GM19467 (cell line): ENCODE measurements around the gene TM7SF2.
A peak's percentile ranks its signal among the peaks of the same experiment; 100 is the strongest.
"Not testable (repeated sequence)": the region's sequence is repeated elsewhere in the genome, so short reads cannot be mapped to it uniquely, and the experiment has no call there.

ENCODE experiments used
- ATAC-seq: cut with Tn5 transposase; IDR thresholded peaks from one replicate; pipeline ENCODE4 v1.9.1; 2021; ENCODE audit warnings: mild to moderate bottlenecking, moderate library complexity; ENCODE audit not compliant: unreplicated experiment

Gene TM7SF2

DNA sequence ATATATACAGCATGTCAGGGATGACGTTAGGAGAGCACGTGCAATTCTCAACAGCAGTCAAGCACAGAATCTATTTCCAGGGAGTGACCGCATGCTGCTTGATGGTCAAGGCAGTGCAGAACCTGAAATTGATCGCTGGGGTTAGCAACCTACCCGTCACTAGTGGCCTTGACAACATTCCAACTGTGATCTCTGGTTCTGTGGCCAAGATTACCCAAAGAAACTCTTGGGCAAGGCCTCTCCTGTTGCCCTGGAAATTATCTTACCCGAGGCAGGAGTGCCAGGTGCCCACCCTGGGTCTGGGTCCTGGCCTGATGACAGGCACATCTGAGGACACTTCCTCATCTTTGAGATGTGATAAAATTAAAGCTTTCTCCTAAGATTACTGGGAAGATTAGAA lies 2.2 kb downstream of the TM7SF2 start:
- ATAC-seq: no peak

DNA sequence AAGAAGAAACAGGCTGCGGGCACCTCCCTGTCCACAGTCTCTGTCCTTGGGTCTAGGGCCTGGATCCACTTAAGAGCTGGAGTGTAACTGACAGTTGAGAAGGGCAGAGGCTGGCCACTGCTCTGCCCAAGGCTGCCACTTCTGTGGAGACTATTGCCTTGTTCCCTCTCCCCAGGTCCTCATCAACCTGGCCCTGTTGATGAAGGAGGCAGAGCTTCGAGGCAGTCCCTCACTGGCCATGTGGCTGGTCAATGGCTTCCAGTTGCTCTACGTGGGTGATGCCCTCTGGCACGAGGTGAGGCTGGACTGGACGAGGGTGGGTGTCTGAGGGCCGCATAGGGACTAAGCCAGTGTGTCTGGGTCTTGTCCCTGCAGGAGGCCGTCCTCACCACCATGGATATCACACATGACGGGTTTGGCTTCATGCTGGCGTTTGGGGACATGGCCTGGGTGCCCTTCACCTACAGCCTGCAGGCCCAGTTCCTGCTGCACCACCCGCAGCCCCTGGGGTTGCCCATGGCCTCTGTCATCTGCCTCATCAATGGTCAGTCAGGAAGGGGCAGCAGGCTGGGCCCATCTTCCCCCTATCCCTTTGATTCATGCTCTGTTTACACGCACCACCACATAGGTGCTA lies 3.0 kb downstream of the TM7SF2 start:
- ATAC-seq: no peak

DNA sequence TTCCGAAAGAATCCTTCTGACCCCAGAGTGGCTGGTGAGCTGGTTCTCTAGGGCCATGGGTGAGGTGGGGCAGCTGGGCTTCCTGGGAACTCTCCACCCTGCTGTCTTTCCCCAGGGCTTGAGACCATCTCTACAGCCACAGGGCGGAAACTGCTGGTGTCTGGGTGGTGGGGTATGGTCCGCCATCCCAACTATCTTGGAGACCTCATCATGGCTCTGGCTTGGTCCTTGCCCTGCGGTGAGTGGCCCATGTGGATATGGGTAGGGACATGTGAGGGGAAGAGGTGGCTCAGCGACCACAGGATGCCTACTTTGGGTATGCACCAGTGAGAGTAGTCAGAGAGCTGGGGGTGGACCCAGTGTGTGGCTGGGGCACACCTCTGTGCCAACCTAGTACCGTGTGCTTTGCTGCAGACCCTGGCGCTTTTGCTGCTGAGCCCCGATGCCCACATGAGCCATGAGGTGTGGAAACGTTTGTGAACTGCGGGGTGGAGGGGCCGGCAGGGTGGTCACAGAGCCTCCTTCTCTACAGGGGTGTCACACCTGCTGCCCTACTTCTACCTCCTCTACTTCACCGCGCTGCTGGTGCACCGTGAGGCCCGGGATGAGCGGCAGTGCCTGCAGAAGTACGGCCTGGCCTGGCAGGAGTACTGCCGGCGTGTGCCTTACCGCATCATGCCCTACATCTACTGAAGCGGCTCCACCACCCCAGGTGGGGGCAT lies 3.9 kb downstream of the TM7SF2 start:
- ATAC-seq: no peak

DNA sequence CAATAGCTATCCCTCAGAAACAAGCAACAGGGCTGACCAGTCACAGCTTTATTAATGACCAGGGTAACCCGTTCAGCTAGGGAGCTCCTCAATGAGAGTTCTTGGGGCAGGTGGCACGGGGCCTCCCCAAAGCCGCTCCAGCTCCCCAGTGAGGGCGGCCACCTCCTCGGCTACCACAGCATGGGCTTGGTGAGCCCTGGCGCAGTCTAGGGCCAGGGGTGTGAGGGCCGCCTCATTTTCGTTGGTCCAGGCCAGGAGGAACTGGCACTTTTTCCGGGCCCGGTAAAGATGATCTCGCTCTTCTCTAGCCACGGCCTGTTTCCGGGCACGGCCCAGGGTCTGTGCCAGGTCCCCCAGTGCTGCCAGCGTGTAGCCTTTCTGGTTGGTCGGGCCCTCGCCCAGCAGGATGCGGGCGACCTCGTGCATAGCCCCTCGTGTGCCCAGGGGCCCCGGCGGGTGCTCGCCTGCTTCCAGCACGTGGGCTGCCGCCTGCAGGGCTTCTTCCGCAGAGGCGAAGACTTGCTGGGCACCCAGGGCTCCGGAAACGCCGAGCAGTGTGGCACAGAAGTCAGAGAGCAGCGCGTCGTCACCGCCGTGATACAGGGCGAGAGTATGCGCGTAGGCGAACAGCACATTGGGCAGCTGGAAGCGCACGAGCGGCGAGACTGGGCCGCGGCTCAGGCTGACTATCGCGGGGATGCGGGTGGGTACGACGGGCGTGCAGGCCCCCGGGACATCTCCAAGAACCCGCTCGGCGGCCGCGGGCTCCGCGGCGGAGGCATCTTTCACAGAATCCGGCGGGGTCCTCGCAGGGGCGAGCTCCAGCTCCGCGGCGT lies 4.9 kb downstream of the TM7SF2 start:
- ATAC-seq: no peak

DNA sequence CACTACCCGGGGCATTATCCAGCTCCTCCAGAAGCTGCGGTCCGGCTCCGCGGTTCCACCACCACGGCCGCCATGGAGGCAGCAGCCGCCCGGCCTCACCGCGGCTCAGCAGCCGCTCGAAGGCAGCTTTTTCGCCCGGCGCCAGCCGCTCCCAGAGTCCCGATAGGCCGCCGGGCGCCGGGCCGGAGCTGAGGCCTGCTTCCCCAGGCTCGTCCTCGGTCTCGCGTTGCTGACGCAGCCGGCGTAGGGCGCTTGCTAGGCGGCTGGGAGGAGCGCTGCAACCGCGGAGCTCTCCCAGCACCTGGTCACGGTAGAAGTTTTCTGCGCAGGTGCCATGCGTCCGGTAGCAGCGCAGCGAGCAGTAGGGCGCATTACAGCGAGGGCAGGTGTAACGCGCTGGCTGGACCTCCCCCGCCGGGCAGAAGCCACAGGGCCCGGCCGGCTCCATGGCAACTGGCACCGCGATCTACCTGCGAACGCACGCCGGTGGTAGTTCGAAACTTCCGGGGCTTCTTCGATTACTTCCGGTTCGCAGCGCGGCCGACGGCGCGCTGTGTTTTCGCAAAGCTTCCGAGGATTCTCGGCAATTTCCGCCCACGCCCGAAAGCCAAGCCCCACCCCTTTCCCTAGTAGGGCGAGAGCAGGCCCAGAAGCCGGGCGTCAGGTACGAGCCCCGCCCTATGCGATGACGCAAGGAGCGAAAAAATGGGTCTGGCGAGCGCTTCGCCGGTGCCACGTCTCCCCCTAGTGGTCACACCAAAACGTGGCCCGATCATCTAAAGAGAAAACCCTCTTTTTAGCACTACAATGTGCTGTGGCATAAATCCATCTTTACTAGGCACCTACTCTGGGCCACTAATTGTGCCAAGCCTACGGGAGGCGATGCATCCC lies 5.8 kb downstream of the TM7SF2 start, which contains the start of gene ZNHIT2:
Gene ZNHIT2, minus strand, starts transcription at position 496 of the 891 bp plus-strand sequence. Its CDS starts 48 bp downstream, at position 448.
- peak; percentile 49 for ATAC-seq

DNA sequence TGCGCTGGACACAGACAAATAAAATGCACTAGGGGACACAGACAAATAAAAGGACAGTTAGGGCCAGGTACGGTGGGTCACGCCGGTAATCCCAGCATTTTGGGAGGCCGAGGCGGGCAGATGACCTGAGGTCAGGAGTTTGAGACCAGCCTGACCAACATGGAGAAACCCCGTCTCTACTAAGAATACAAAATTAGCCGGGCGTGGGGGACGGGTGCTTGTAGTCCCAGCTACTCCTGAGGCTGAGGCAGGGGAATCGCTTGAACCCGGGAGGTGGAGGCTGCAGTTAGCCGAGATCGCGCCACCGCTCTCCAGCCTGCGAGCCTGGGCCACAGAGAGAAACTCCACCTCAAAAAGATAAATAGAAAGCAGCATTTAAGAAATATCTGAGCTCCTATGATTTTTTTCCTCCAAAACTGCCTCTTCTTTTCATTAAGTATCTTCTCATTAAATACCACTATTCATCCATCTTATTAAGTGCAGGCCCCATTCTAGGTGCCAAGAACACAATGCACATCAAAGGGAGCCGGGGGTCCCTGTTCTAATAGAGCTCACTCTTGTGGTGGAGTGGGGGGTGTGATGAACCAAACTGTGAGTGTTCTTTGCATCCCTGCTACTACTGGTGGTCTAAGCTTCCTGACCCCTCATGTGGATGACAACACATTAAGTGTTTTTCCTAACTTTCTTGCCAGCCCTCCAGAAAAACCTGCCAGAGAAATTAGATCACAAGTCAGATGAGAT lies 6.6 kb downstream of the TM7SF2 start:
- ATAC-seq: no peak

DNA sequence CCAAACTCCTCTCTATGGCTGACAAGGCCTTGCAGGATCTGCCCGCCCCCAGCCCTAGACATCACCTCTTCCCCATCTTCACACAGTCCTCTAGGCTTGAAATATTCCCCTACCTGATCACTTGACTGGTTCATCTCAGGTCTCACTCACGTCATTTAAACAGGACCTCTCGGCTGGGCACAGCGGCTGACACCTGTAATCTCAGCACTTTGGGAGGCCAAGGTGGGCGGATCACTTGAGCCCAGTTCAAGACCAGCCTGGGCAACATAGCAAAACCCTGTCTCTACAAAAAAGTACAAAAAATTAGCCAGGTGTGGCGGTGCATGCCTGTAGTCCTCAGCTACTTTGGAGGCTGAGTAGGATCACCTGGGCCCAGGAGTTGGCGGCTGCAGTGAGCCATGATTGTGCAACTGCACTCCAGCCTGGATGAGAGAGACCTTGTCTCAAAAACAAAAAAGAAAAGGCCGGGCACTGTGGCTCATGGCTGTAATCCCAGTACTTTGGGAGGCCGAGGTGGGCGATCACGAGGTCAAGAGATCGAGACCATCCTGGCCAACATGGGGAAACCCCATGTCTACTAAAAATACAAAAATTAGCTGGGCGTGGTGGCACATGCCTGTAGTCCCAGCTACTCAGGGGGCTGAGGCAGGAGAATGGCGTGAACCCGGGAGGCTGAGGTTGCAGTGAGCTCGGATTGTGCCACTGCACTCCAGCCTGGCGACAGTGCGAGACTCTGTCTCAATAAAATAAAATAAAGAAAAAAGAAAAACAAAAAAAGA lies 7.4 kb downstream of the TM7SF2 start:
- not testable (repeated sequence) for ATAC-seq

DNA sequence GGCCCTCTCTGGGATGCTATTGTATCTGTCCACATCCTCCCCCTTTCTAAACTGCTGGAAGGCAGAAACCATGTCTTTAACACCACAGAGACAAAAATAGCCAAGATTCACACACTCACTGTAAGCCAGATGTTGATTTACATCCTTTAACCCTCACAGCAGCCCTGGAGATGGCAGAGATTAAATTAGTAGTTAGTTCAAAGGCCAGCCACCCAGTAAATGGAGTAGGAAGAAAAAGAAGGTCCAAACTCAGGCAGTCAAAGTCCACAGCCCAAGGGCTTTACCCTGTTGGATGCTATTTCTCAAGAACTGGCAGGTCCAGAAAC lies 8.0 kb downstream of the TM7SF2 start:
- ATAC-seq: no peak

DNA sequence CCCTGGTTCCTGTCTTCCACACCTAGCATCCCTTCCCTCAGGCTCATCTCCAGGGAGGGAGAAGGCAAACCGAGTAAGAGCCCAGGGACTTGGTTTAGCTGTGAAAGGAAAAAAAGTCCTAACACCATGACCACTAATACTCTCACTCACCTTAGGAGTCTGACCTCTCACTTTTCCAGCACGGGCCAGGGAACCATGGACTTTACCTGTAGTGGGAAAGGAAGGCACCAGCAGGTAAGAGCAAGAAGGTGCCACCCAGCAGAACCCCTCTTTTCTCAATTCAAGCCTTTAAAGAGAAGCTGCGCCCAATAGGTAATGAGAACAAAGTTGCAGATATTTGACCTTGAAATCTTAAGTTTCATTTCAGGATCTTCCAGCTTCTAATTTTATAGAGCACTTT lies 9.2 kb downstream of the TM7SF2 start:
- ATAC-seq: no peak

DNA sequence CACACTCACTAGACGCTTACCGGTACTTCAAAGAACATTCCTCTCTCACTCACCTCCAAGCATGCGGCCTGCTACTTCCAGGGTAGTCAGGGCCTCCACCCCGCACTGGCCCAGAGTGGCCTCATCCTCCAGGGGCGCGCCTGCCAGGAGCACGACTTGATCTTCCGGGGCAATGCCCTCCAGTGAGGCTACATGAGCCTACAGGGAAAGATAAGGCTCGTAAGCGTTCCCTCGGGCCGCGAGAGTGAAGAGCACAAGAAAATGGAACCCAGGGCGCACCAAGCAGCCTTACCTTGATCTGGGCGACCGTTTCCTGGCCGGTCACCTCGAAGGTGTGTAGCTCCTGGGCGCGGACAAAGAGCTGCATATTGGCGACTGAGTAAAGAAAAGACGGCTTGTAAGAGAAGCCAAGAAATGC lies 9.8 kb downstream of the TM7SF2 start:
- no peak for ATAC-seq

DNA sequence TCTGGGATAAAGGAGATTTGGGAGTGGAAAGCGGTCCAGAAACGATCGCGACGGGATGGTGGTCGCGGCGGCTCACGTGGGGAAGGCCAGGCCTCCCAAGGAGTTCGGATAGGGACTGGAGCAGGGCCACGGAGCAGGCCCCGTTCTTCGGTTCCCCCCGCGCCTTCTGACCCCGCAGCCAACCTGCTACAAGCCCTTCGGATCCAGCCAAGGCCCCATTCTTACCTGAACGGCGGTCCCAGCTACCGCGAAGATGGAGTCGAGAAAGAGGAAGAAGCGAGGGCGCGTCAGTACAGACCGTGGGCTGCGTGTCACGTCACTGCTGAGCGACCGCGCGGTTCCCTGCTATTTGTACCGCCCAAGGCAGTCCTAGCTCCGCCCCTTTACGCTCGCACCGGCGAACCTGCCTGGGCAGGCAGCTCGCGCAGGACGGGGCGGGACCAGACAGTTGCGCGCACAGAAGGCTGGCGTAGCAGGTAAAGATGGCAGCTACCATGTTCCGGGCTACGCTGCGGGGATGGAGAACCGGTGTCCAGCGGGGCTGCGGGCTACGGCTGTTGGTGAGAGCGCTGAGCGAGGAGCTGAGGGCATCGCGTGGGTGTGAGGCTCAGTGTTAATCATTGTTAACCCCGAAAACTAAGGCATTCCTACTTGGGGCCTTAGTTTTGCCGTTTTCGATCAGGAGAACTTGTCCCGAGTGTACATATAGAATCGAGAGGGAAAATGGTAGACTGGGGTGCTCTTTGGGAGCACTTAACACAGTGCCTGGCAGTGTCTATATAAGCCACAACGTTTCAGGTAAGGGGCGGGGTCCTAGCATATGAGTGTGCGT lies 10.4 kb downstream of the TM7SF2 start, which contains the start of the genes FAU and MRPL49:
Gene FAU, minus strand, starts transcription at position 270 of the 832 bp plus-strand sequence. CDS start 321 bp downstream, outside the sequence.
Gene MRPL49, plus strand, starts transcription at position 457 of the 832 bp plus-strand sequence. Its CDS starts 26 bp downstream, at position 483.
- peak; percentile 58 for ATAC-seq

DNA sequence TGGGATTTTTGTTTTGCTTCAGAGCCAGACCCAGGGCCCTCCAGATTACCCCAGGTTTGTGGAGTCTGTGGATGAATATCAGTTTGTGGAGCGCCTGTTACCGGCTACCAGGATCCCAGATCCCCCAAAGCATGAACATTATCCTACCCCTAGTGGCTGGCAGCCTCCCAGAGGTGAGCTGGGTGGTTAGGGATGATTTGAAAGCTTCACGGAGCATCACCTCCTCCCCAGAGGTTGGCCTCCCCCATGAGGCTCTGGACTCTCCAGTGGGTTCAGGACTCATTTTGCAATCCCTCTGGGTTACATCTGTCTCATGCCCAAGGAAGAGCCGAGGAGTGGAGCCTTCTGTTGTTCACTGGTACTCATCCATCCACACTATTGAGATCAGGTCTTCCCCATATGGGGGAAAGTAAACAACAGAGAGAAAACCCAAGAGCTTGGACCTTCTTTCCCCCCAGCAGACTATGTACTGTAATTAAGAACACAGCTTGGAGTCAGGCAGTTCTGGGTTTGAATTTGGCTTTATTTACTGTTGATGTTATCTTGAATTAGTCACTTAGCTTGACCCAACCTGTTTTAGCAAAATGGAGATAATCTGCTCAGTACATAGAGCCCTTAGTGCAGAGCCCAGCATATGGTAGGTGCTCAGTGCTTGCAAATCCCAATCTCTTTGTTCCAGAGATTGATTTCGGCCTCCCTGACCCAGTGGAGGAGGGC lies 13.0 kb downstream of the TM7SF2 start:
- ATAC-seq: no peak

DNA sequence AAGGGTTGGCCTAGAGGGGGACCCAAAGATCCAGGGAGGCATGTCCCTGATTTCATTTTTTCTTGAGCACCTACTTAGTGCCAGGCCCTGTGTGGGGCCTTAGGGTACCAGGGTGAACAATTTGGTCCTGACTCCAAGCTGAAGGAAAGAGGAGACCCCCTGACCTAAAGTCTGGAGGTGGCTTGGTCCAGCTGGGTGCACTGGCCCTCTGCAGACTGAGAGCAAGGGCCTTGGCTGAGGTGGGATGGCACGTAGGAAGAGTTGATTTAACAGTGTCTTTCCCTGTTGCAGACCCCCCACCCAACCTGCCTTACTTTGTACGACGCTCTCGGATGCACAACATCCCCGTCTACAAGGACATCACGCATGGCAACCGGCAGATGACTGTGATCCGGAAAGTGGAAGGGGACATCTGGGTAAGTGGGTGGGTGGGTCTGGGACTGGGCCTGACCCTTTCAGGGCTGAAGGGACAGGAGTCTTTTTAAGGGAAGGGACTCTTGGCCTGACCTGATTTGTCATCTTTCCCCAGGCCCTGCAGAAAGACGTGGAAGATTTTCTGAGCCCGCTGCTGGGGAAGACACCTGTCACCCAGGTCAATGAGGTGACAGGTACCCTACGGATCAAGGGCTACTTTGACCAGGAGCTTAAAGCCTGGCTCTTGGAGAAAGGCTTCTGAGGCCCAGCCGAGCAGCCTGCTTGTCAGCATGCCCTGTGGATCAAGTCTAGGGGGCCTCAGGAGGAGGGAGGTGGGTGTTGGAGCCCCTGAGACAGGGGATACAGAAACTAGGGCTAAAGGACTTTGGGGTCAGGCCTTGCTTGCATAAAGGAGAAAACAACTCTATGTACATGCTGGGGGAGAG lies 13.8 kb downstream of the TM7SF2 start:
- ATAC-seq: no peak

DNA sequence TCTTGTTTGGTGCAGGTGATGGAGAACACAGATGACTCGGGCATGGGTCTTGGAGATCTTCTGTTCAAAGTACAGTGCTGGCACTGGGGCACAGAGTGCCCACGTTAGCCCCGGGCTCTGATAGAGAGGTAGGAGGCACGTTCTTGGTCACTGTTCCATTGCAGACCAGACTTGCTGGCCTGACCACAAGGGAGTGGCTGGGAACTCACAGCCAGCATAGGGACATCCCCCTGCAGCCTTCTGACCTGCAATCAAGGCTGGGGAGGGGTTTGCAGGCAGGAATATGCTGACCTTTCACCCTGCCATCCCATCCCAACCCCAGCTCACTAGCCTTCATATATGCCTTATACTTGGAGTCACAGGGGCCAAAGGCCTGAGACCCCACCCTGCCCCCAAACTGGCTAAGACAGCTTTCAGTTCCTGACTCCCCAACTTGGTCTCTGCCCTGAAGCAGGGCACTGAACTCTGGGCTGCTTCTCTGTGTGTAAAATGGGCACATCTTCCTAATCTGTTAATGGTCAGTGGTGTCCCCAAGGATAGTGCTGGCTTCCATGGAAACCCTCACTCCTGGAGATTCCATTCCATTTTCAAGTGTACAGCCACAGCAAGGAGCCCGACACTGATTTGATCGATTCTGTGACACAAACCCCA lies 15.1 kb downstream of the TM7SF2 start:
- ATAC-seq: no peak

DNA sequence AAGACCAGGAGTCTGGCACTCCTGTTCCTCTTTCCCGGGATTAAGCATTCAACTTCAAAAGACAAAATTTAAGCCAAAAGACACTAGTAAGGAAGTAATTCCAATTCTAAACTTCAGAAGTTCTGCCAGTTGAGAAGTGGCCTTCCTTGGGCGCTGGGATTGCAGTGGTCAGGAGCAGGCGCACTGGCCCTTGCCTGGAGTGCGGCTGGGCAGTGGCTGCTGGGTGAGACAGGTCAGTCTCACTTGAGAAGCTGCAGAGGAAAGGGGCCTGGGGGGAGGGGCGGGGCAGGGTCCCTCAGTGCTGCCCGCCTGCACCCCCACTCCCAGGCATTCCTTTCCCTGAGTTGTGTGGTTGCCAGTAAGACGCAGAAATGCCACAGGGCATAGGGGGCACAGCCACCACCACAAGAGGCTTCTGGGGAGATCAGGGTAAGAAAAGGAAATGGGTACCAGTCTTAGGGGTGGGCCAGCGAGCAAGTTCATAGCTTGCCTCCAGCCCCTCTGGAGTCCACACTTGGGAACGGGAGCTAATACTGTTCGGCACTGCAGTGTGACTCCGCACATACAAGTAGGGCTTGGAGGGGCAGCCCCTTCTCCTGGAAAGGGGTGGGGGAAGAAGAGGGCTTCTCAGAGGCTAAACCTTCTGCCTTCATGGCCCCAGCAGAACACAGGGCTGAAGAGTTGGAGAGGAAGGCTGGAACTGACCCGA lies 16.0 kb downstream of the TM7SF2 start:
- ATAC-seq: no peak
